Caco-2 (cell line): ENCODE data around the gene DHFR. TPM values are rescaled to one million over a fixed set of nuclear protein-coding genes. Genes with fewer than 3 reads are reported as not detected.

Experiments used
- BruUV-seq: library from RNA; stranded (reverse); fragments of 400-500 nt; replicated peaks from 2 replicates; lab custom pipeline; 2021; lab: Mats Ljungman, UMichigan
- CTCF ChIA-PET: fragments of 300-600 bp; sonication (Branson Sonifier 250); formaldehyde crosslinking; loops from one replicate; lab custom pipeline; 2022; ENCODE audit warnings: antibody characterized with exemption; lab: Charles Lee
- POLR2A ChIA-PET: fragments of 300-600 bp; sonication (Branson Sonifier 250); formaldehyde crosslinking; loops from one replicate; lab custom pipeline; 2022; ENCODE audit warnings: antibody characterized with exemption; lab: Charles Lee
- DNase-seq, 2 experiments: peaks; one replicate each; pipeline versions ENCODE4 v3.0.0 to v3.0.0-alpha.2; 2020 to 2022
- H3K27me3 ChIP-seq: replicated peaks from 2 replicates; pipeline ENCODE4 v1.6.0; 2011; ENCODE audit warnings: low read length; ENCODE audit not compliant: control insufficient read depth, insufficient read depth
- H3K36me3 ChIP-seq: 2 replicates; pipeline ENCODE4 v1.5.1; 2011; ENCODE audit warnings: low read length; ENCODE audit not compliant: control insufficient read depth, insufficient read depth
- H3K4me1 ChIP-seq: fragments of 250-450 bp; sonication (Bioruptor Pico); 2 replicates; pipeline ENCODE4 v1.5.1; 2020; ENCODE audit warnings: mild to moderate bottlenecking
- H3K4me3 ChIP-seq: 2 replicates; pipeline ENCODE4 v1.5.1; 2011; ENCODE audit warnings: low read depth, mild to moderate bottlenecking, control low read depth, low read length
- H3K9me3 ChIP-seq: fragments of 250-450 bp; sonication (Bioruptor Pico); 2 replicates; pipeline ENCODE4 v1.5.1; 2020; ENCODE audit warnings: mild to moderate bottlenecking, moderate library complexity
- H3K27ac Mint-ChIP-seq: one replicate; pipeline ENCODE4 v1.8.0; 2022; ENCODE audit warnings: mixed read lengths; ENCODE audit not compliant: unreplicated experiment
- H3K27me3 Mint-ChIP-seq: one replicate; pipeline ENCODE4 v1.8.0; 2022; ENCODE audit warnings: mixed read lengths; ENCODE audit not compliant: insufficient read depth, unreplicated experiment
- H3K36me3 Mint-ChIP-seq: one replicate; pipeline ENCODE4 v1.8.0; 2022; ENCODE audit warnings: mild to moderate bottlenecking, mixed read lengths; ENCODE audit not compliant: insufficient read depth, unreplicated experiment
- H3K4me1 Mint-ChIP-seq: one replicate; pipeline ENCODE4 v1.8.0; 2022; ENCODE audit warnings: low read depth, mixed read lengths; ENCODE audit not compliant: unreplicated experiment
- H3K4me3 Mint-ChIP-seq: one replicate; pipeline ENCODE4 v1.8.0; 2022; ENCODE audit warnings: mild to moderate bottlenecking, moderate library complexity, mixed read lengths; ENCODE audit not compliant: unreplicated experiment
- H3K9me3 Mint-ChIP-seq: one replicate; pipeline ENCODE4 v1.8.0; 2022; ENCODE audit warnings: mixed read lengths; ENCODE audit not compliant: unreplicated experiment
- intact Hi-C: fragments of 100-400 bp; cut with micrococcal nuclease; formaldehyde crosslinking; loops from one replicate; pipeline ENCODE4 v1.10.0; 2022; ENCODE audit not compliant: unreplicated experiment
- total RNA-seq: library from RNA; stranded (reverse); gene quantifications from 2 replicates; pipeline ENCODE4 v1.2.3, GENCODE V29; 2022
- TF ChIP-seq, protein P1 (sequence below), 2 experiments: fragments of 200-600 bp in 1 of 2; IDR thresholded peaks; 1 replicate in 1 of 2; 2 replicates in 1 of 2; pipeline versions ENCODE4 v1.5.1 to v1.8.0; 2011 to 2022; ENCODE audit warnings: antibody characterized with exemption in 1 of 2, control low read depth in 1 of 2, inconsistent platforms in 1 of 2, low read depth in 1 of 2, low read length in 1 of 2, mild to moderate bottlenecking in 1 of 2, moderate library complexity in 1 of 2; ENCODE audit not compliant: insufficient read depth in 1 of 2, severe bottlenecking in 1 of 2, unreplicated experiment in 1 of 2

DHFR gene
- total RNA-seq, 1 experiment from 2014 or later = 57.2 TPM

DNA sequence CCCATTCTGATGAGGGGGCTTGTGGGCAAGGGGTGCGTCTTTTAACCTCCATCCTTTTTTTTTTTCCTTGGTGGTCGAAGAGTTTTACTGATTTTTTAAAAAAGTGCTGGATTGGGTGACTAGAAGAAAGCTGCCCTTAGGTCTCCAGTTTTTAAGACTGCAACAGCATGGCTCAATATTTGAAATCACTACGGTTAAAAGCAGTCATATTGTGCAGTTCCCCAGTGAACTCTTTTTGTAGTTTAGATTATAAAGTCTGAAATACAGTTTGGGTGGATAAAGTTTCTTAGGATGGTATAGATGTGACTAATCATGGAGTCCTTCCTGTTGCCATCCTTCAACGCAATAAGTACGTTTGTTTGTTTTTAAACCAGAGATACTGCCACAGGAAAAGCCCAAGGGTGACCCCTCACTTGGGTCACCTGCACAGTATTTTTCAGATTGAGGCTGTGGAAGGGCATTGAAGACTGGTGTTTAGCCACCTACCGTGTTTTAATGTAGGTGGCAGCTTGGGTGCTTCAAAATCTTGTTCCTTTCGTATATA is 520 bp upstream of the DHFR start:
- Mint-ChIP-seq H3K36me3 (peaks cover 48% of the 10 kb centered on the region), H3K27ac (peak overlapping the region; percentile 82), H3K4me1 (peaks cover 11% of the 10 kb centered on the region), H3K4me3 (peak overlapping the region; percentile 81), H3K9me3 (no peaks in the 10 kb centered on the region), H3K27me3 (no peaks in the 10 kb centered on the region)
- Histone ChIP-seq H3K27me3 (no peaks in the 10 kb centered on the region), H3K4me1 (peaks cover 14% of the 10 kb centered on the region), H3K4me3 (peak overlapping the region; percentile 98), H3K9me3 (no peaks in the 10 kb centered on the region), H3K36me3 (peaks cover 2% of the 10 kb centered on the region)
- ChIA-PET POLR2A (interaction anchor here (0.6 to 1.7 kb wide), 2 partner anchors 167 to 508 kb away, joined by 3 to 8 read pairs; partner anchors contain the start of gene FAM151B), CTCF (interaction anchor here (0.9 to 1.7 kb wide), 3 partner anchors 17 to 167 kb away, joined by 4 to 5 read pairs (median 5); no protein-coding TSS in a partner anchor)
- TF ChIP-seq, protein P1, sequence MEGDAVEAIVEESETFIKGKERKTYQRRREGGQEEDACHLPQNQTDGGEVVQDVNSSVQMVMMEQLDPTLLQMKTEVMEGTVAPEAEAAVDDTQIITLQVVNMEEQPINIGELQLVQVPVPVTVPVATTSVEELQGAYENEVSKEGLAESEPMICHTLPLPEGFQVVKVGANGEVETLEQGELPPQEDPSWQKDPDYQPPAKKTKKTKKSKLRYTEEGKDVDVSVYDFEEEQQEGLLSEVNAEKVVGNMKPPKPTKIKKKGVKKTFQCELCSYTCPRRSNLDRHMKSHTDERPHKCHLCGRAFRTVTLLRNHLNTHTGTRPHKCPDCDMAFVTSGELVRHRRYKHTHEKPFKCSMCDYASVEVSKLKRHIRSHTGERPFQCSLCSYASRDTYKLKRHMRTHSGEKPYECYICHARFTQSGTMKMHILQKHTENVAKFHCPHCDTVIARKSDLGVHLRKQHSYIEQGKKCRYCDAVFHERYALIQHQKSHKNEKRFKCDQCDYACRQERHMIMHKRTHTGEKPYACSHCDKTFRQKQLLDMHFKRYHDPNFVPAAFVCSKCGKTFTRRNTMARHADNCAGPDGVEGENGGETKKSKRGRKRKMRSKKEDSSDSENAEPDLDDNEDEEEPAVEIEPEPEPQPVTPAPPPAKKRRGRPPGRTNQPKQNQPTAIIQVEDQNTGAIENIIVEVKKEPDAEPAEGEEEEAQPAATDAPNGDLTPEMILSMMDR (IDR thresholded peaks at IDR 0.05; ENCODE audit: insufficient read depth in 1 of 2, low read depth in 1 of 2, low read length in 1 of 2, severe bottlenecking in 1 of 2, unreplicated experiment in 1 of 2) = no peak
- intact Hi-C loops = loop anchor here (1.0 kb wide), 1 partner anchor 167 kb away; the partner anchor contains the start of gene FAM151B
- BruUV-seq = TSS peak; percentile 83
- no peak for DNase-seq

DNA sequence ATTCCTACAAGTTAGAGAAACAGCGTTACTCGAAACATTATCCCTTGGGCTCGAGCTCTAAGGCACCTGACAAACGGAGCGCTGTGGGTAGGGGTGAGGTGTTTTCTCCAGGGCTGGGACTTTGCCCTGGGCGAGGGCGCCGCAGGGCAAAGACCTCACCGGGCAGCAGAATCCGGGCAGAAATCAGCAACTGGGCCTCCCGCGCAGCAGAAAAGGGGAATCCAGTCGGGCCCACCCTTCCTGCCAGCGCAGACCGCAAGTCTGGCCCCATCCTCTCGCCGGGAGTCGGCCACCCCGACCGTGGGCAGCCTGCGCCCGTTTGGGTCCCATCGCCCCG is 761 bp downstream of the DHFR start:
- Histone ChIP-seq H3K9me3 (no peaks in the 10 kb centered on the region), H3K27me3 (no peaks in the 10 kb centered on the region), H3K4me3 (peak overlapping the region; percentile 98), H3K4me1 (peaks cover 14% of the 10 kb centered on the region), H3K36me3 (peaks cover 2% of the 10 kb centered on the region)
- BruUV-seq = no TSS peak
- Mint-ChIP-seq H3K36me3 (peaks cover 35% of the 10 kb centered on the region), H3K4me1 (peaks cover 11% of the 10 kb centered on the region), H3K4me3 (peak overlapping the region; percentile 81), H3K27me3 (no peaks in the 10 kb centered on the region), H3K27ac (peak overlapping the region; percentile 72), H3K9me3 (no peaks in the 10 kb centered on the region)
- intact Hi-C loops = no loop called here
- ChIA-PET POLR2A (interaction anchor here (1.7 kb wide), 1 partner anchor 166 kb away, joined by 8 read pairs; the partner anchor contains the start of gene FAM151B), CTCF (interaction anchor here (0.7 to 1.2 kb wide), 3 partner anchors 18 to 562 kb away, joined by 3 to 11 read pairs (median 5); no protein-coding TSS in a partner anchor)
- TF ChIP-seq, protein P1 (IDR thresholded peaks at IDR 0.05; ENCODE audit: insufficient read depth in 1 of 2, low read depth in 1 of 2, low read length in 1 of 2, severe bottlenecking in 1 of 2, unreplicated experiment in 1 of 2) = no peak
- DNase-seq = peak; percentile 41 to 45

DNA sequence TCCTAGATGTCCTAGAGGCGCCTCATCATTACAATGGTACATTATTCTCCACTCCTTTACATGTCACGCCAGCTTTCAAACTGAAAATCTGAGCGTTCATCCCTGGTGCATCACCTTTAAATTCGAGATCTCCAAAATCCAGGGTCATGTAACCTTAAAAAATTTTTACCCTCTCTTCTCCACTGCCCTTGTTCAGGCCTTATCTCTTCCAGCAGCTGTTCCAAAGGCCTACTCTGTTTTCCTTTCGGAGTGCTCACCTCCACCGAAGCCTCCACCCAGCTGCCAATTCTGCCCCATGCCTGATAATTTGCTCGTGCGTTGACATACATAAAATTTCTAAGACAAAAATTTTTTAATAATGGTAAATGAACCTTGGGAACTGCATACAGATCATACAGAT is 1.3 kb downstream of the DHFR start:
- DNase-seq = no peak
- Mint-ChIP-seq H3K27me3 (no peaks in the 10 kb centered on the region), H3K4me1 (peaks cover 11% of the 10 kb centered on the region), H3K36me3 (peaks cover 37% of the 10 kb centered on the region), H3K27ac (peak overlapping the region; percentile 72), H3K4me3 (peak overlapping the region; percentile 81), H3K9me3 (no peaks in the 10 kb centered on the region)
- Histone ChIP-seq H3K4me3 (peak overlapping the region; percentile 98), H3K4me1 (peaks cover 14% of the 10 kb centered on the region), H3K9me3 (no peaks in the 10 kb centered on the region), H3K27me3 (no peaks in the 10 kb centered on the region), H3K36me3 (peaks cover 1% of the 10 kb centered on the region)
- TF ChIP-seq, protein P1 (IDR thresholded peaks at IDR 0.05; ENCODE audit: insufficient read depth in 1 of 2, low read depth in 1 of 2, low read length in 1 of 2, severe bottlenecking in 1 of 2, unreplicated experiment in 1 of 2) = no peak
- intact Hi-C loops = no loop called here
- CTCF ChIA-PET = no interaction called here
- POLR2A ChIA-PET = no interaction called here
- no TSS peak for BruUV-seq
